Right atrium auricular region (tissue), 2 donors: Measurements from ENCODE around the gene FARP1. TPM values are rescaled to one million over a fixed set of nuclear protein-coding genes. Genes with fewer than 3 reads are reported as not detected.

Source experiments
- DNase-seq: peaks from one replicate; pipeline ENCODE4 v3.0.0-alpha.2; 2019; ENCODE audit warnings: low spot score
- H3K27ac ChIP-seq, 2 donors: fragments of 200-600 bp; sonication (generic); 1 replicate in 1 of 2; 2 replicates in 1 of 2; pipeline ENCODE4 v1.5.1; 2016 to 2019
- H3K27me3 ChIP-seq, 2 donors: fragments of 200-600 bp; sonication (generic); one replicate each; pipeline versions ENCODE4 v1.5.1 to v1.6.0; 2017 to 2019
- H3K36me3 ChIP-seq: fragments of 200-600 bp; sonication (generic); one replicate; pipeline ENCODE4 v1.5.1; 2016
- H3K4me1 ChIP-seq, 2 donors: fragments of 200-600 bp; sonication (generic); one replicate each; pipeline versions ENCODE4 v1.5.1 to v1.6.0; 2017 to 2019
- H3K4me3 ChIP-seq, 2 donors: fragments of 200-600 bp; sonication (generic); 1 replicate in 1 of 2; 2 replicates in 1 of 2; pipeline ENCODE4 v1.5.1; 2017 to 2019; ENCODE audit warnings: mild to moderate bottlenecking in 1 of 2, moderate library complexity in 1 of 2
- H3K9me3 ChIP-seq, 2 donors: fragments of 200-600 bp; sonication (generic); one replicate each; pipeline ENCODE4 v1.5.1; 2019
- CTCF ChIP-seq, 2 donors: fragments of 200-600 bp; sonication (generic); IDR thresholded peaks; one replicate each; pipeline ENCODE4 v1.5.1; 2019; ENCODE audit warnings: antibody characterized with exemption in 2 of 2
- total RNA-seq, 2 donors: library from RNA; depleted of rRNA; stranded (reverse); fragments of >200 nt; gene quantifications; one replicate each; pipeline ENCODE4 v1.1.0, GENCODE V29; 2016

The FARP1 gene
- total RNA-seq, 2 donors from 2014 or later: 15.5 to 25.7 TPM

GRCh38 chr13:98176777-98177608 is 34.1 kb downstream of the FARP1 start, which contains the start of gene RNF113B:
RNF113B (minus strand) TSS chr13:98177269; CDS start chr13:98177236, 33 bp downstream.
- no peak for TF ChIP-seq CTCF (IDR thresholded peaks at IDR 0.05)
- DNase-seq: no peak
- Histone ChIP-seq H3K27me3 (no peaks in the 10 kb centered on the region), H3K27ac (no peak within 1 kb of the TSS), H3K9me3 (no peaks in the 10 kb centered on the region), H3K4me3 (no peak within 1 kb of the TSS), H3K4me1 (peaks cover 0 to 30% of the 10 kb centered on the region in 2 donors), H3K36me3 (peaks cover 4% of the 10 kb centered on the region)

- H3K4me1 ChIP-seq: no peaks in the 10 kb centered on the region
- no peak overlapping the region for H3K4me3 ChIP-seq
- DNase-seq: no peak
- TF ChIP-seq CTCF (IDR thresholded peaks at IDR 0.05): no peak
- no peak overlapping the region for H3K27ac ChIP-seq
- H3K27me3 ChIP-seq: no peaks in the 10 kb centered on the region
- H3K9me3 ChIP-seq: no peaks in the 10 kb centered on the region
- H3K36me3 ChIP-seq: peaks cover 4% of the 10 kb centered on the region
Observed at GRCh38 chr13:98180092-98180491, 37.2 kb downstream of the FARP1 start.

- Histone ChIP-seq H3K27me3 (no peaks in the 10 kb centered on the region), H3K4me1 (no peaks in the 10 kb centered on the region), H3K9me3 (no peaks in the 10 kb centered on the region), H3K36me3 (peaks cover 4% of the 10 kb centered on the region), H3K4me3 (no peak overlapping the region), H3K27ac (no peak overlapping the region)
- no peak for TF ChIP-seq CTCF (IDR thresholded peaks at IDR 0.05)
- DNase-seq: no peak
Observed at GRCh38 chr13:98181111-98181815, 38.4 kb downstream of the FARP1 start.

GRCh38 chr13:98182153-98182552 is 39.3 kb downstream of the FARP1 start:
- peaks cover 0 to 3% of the 10 kb centered on the region in 2 donors for H3K4me1 ChIP-seq
- no peaks in the 10 kb centered on the region for H3K27me3 ChIP-seq
- DNase-seq: no peak
- H3K4me3 ChIP-seq: no peak overlapping the region
- H3K27ac ChIP-seq: no peak overlapping the region
- H3K36me3 ChIP-seq: no peaks in the 10 kb centered on the region
- no peaks in the 10 kb centered on the region for H3K9me3 ChIP-seq
- TF ChIP-seq CTCF (IDR thresholded peaks at IDR 0.05): no peak

- H3K4me3 ChIP-seq: no peak overlapping the region
- DNase-seq: no peak
- no peak overlapping the region for H3K27ac ChIP-seq
- H3K27me3 ChIP-seq: no peaks in the 10 kb centered on the region
- peaks cover 0 to 7% of the 10 kb centered on the region in 2 donors for H3K4me1 ChIP-seq
- TF ChIP-seq CTCF (IDR thresholded peaks at IDR 0.05): no peak
- H3K9me3 ChIP-seq: no peaks in the 10 kb centered on the region
- H3K36me3 ChIP-seq: no peaks in the 10 kb centered on the region
Observed at GRCh38 chr13:98182589-98182988, 39.7 kb downstream of the FARP1 start.
